GM12873 (cell line): ENCODE data around the gene ZDHHC7.

Source experiments
- CTCF ChIP-seq: IDR thresholded peaks from 2 replicates; pipeline ENCODE4 v1.5.1; 2012; ENCODE audit warnings: low read depth, mild to moderate bottlenecking, moderate library complexity, low read length, control low read depth; ENCODE audit not compliant: insufficient read depth; ENCODE audit errors: missing control alignments

The ZDHHC7 gene

GRCh38 chr16:84976644-84977400 is 34.5 kb downstream of the ZDHHC7 start:
- no peak for TF ChIP-seq CTCF

DNA sequence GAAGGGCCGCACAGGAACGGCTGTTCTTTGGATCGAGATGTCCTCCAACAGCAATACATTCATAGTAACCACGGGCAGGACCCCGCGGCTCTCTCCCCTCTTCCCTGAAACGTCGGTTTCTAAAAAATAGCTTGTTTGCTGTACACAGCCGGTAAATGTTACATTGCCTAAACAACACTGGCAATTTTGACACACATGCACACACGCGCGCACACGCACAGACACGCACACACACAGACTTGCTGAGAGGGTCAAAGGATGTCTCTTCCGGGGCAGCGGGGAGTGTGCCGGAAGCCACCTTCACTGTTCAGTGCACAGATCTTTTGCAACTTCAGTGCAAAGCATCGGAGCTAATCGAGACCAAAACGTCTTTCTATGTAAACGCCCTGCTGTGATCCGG is 35.8 kb downstream of the ZDHHC7 start:
- no peak for TF ChIP-seq CTCF

GRCh38 chr16:84975066-84975465 is 36.3 kb downstream of the ZDHHC7 start:
- no peak for TF ChIP-seq CTCF

GRCh38 chr16:84973776-84974523 is 37.4 kb downstream of the ZDHHC7 start:
- TF ChIP-seq CTCF, result no peak

DNA sequence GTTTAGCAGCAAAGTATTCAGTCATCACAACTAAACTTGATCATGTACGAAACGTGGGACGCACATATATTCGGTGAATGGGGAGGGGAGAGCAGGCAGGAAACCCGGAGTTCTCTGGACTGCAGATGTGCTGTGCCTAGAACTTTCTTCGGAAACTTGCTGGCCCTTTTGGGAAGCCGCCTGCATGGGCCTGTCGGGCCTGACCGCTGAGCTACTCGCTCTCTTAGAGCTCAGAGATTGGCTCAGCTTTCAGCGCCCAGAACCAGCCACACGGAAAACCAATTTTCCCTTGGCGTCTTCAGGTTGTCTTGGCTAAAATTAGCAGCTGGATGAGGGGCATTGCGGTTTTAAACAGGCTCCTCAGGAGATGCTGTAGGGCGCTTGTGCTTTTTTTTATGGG is 38.1 kb downstream of the ZDHHC7 start:
- TF ChIP-seq CTCF, result no peak

- peak; percentile 94 for TF ChIP-seq CTCF
These were observed 40.7 kb downstream of the ZDHHC7 start for GRCh38 chr16:84970447-84971127.

DNA sequence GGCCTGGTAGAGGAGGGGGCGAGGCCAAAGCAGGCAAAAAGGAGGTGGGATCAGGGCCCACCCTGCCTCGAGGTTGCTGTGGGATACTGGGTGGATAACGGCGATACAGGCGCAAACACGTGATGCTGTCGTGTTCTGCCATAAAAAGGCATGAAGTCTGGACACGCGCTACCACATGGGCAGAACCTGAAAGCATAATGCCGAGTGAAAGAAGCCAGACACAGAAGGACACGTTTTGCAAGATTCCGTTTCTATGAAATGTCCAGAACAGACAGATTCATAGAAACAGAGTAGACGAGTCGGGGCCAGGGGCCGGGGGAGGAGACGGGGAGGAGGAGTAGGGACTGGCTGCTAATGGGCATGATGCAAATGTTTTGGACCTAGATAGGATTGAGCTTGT is 43.5 kb downstream of the ZDHHC7 start:
- TF ChIP-seq CTCF, result no peak
